PC-9 (cell line): Measurements from ENCODE around the gene RFC2. TPM values are rescaled to one million over a fixed set of nuclear protein-coding genes. Genes with fewer than 3 reads are reported as not detected.

ENCODE experiments used
- BruUV-seq: library from RNA; stranded (reverse); fragments of 400-500 nt; replicated peaks from 2 replicates; lab custom pipeline; 2021; lab: Mats Ljungman, UMichigan
- CTCF ChIA-PET: fragments of 300-600 bp; sonication (Branson Sonifier 250); formaldehyde crosslinking; loops from one replicate; lab custom pipeline; 2022; ENCODE audit warnings: antibody characterized with exemption; lab: Charles Lee
- POLR2A ChIA-PET: fragments of 300-600 bp; sonication (Branson Sonifier 250); formaldehyde crosslinking; loops from one replicate; lab custom pipeline; 2022; ENCODE audit warnings: antibody characterized with exemption; ENCODE audit not compliant: unreplicated experiment; lab: Charles Lee
- DNase-seq, 2 experiments: peaks; one replicate each; pipeline versions ENCODE4 v3.0.0 to v3.0.0-alpha.2; 2015 to 2022; ENCODE audit warnings: mixed read lengths in 1 of 2
- H2AFZ ChIP-seq: fragments of 200-600 bp; sonication (generic); 2 replicates; pipeline ENCODE4 v1.8.1; 2017; ENCODE audit warnings: antibody characterized with exemption
- H3F3A ChIP-seq: fragments of 200-600 bp; sonication (generic); 2 replicates; pipeline ENCODE4 v1.8.1; 2017; ENCODE audit warnings: antibody characterized with exemption, mild to moderate bottlenecking, low read depth; ENCODE audit not compliant: insufficient read depth
- H3K27ac ChIP-seq: fragments of 200-600 bp; sonication (generic); 2 replicates; pipeline ENCODE4 v1.6.1; 2016; ENCODE audit warnings: mixed run types
- H3K27me3 ChIP-seq: fragments of 200-600 bp; sonication (generic); 2 replicates; pipeline ENCODE4 v1.6.1; 2016; ENCODE audit warnings: low read depth, mixed run types; ENCODE audit not compliant: insufficient read depth
- H3K36me3 ChIP-seq: fragments of 200-600 bp; sonication (generic); 2 replicates; pipeline ENCODE4 v1.6.1; 2016; ENCODE audit warnings: low read depth, mixed run types
- H3K4me1 ChIP-seq: fragments of 200-600 bp; sonication (generic); replicated peaks from 2 replicates; pipeline ENCODE4 v1.6.1; 2016; ENCODE audit warnings: mixed run types; ENCODE audit not compliant: insufficient read depth
- H3K4me2 ChIP-seq: fragments of 200-600 bp; sonication (generic); 2 replicates; pipeline ENCODE4 v1.6.1; 2017; ENCODE audit warnings: mixed run types
- H3K4me3 ChIP-seq: fragments of 200-600 bp; sonication (generic); 2 replicates; pipeline ENCODE4 v1.6.1; 2016; ENCODE audit warnings: mixed run types
- H3K79me2 ChIP-seq: fragments of 200-600 bp; sonication (generic); 2 replicates; pipeline ENCODE4 v1.6.1; 2017; ENCODE audit warnings: low read depth, mixed run types
- H3K9me2 ChIP-seq: fragments of 200-600 bp; sonication (generic); 2 replicates; pipeline ENCODE4 v1.8.1; 2017; ENCODE audit warnings: mild to moderate bottlenecking; ENCODE audit not compliant: insufficient read depth
- H3K9me3 ChIP-seq: fragments of 200-600 bp; sonication (generic); 2 replicates; pipeline ENCODE4 v1.8.1; 2016; ENCODE audit warnings: low read depth; ENCODE audit not compliant: insufficient read depth
- H4K20me1 ChIP-seq: fragments of 200-600 bp; sonication (generic); 2 replicates; pipeline ENCODE4 v1.8.1; 2017; ENCODE audit not compliant: insufficient read depth
- EZH2 ChIP-seq: fragments of 200-600 bp; sonication (generic); IDR thresholded peaks from 2 replicates; pipeline ENCODE4 v1.8.0; 2017; ENCODE audit warnings: antibody characterized with exemption, low read depth
- intact Hi-C: fragments of 100-400 bp; cut with micrococcal nuclease; formaldehyde crosslinking; loops from one replicate; pipeline ENCODE4 v1.10.0; 2022; ENCODE audit not compliant: unreplicated experiment
- total RNA-seq: library from RNA; stranded (reverse); gene quantifications from 2 replicates; pipeline ENCODE4 v1.2.3, GENCODE V29; 2021
- TF ChIP-seq, protein P1 (sequence below): fragments of 200-600 bp; sonication (generic); conservative IDR thresholded peaks from 2 replicates; pipeline ENCODE4 v1.6.1; 2017; ENCODE audit warnings: mixed run types, antibody characterized with exemption, mild to moderate bottlenecking, moderate library complexity

Gene RFC2
- total RNA-seq, 1 experiment from 2014 or later: 75.7 TPM

DNA sequence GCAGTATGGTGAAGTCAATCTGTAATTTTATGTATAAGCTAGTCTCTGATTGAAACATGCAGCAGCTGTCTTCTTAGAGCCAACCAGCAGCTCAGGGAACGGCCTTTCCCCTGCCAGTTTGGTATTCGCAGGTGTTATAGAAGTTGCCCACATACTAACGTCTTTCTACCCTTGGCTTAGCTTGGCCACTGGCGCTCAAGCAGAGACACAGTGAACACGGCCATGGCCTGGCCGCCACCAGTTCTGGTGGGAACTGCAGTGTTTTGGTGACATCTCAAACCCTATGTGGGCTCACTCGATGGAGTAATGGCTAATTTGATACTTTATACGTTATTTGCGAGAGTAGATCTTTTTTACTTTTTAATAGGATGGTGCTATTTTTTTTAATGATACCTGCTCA is 63.0 kb downstream of the RFC2 start:
- Histone ChIP-seq H3K27ac (no peak overlapping the region), H3K36me3 (peaks cover 48% of the 10 kb centered on the region), H4K20me1 (peaks cover 61% of the 10 kb centered on the region), H3K9me2 (no peaks in the 10 kb centered on the region), H3K4me1 (no peaks in the 10 kb centered on the region), H3K9me3 (no peaks in the 10 kb centered on the region), H3K79me2 (peaks cover 56% of the 10 kb centered on the region), H3K4me3 (no peak overlapping the region), H2AFZ (no peak overlapping the region), H3K4me2 (no peak overlapping the region), H3F3A (peaks cover 41% of the 10 kb centered on the region), H3K27me3 (no peaks in the 10 kb centered on the region)
- CTCF ChIA-PET: no interaction called here
- intact Hi-C loops: no loop called here
- no TSS peak for BruUV-seq
- no peak for DNase-seq
- POLR2A ChIA-PET: no interaction called here
- TF ChIP-seq, protein P1, sequence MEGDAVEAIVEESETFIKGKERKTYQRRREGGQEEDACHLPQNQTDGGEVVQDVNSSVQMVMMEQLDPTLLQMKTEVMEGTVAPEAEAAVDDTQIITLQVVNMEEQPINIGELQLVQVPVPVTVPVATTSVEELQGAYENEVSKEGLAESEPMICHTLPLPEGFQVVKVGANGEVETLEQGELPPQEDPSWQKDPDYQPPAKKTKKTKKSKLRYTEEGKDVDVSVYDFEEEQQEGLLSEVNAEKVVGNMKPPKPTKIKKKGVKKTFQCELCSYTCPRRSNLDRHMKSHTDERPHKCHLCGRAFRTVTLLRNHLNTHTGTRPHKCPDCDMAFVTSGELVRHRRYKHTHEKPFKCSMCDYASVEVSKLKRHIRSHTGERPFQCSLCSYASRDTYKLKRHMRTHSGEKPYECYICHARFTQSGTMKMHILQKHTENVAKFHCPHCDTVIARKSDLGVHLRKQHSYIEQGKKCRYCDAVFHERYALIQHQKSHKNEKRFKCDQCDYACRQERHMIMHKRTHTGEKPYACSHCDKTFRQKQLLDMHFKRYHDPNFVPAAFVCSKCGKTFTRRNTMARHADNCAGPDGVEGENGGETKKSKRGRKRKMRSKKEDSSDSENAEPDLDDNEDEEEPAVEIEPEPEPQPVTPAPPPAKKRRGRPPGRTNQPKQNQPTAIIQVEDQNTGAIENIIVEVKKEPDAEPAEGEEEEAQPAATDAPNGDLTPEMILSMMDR: no peak
- TF ChIP-seq EZH2: no peak

DNA sequence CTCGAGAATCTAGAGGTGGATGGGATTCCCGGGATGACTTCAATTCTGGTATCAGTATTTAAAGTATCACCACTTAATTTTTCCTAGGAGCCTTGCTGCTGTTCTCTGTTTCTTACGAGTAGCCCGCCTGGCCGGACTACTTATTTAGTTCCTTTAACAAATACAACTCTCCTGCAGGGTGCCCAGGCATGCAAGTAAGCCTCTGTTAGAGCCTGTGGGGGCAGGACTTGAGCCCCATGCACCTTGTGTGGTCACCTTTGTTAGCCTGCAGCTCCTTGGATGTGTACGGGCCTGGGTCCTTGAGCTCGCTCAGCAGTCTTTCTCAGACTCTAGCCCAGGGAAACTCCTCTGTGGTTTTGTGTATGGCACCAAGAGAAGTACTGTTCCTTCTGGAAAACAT is 63.9 kb downstream of the RFC2 start:
- intact Hi-C loops: no loop called here
- no peak overlapping the region for H2AFZ ChIP-seq
- no TSS peak for BruUV-seq
- no peaks in the 10 kb centered on the region for H3K9me2 ChIP-seq
- TF ChIP-seq, protein P1: no peak
- no peak for TF ChIP-seq EZH2
- H3K9me3 ChIP-seq: no peaks in the 10 kb centered on the region
- peaks cover 65% of the 10 kb centered on the region for H3K79me2 ChIP-seq
- ChIA-PET POLR2A (no interaction called here), CTCF (interaction anchor here (1.0 kb wide), 1 partner anchor 16 kb away, joined by 3 read pairs; no protein-coding TSS in a partner anchor)
- H3K36me3 ChIP-seq: peaks cover 56% of the 10 kb centered on the region
- no peak overlapping the region for H3K4me2 ChIP-seq
- peaks cover 71% of the 10 kb centered on the region for H4K20me1 ChIP-seq
- no peaks in the 10 kb centered on the region for H3K4me1 ChIP-seq
- peaks cover 43% of the 10 kb centered on the region for H3F3A ChIP-seq
- H3K27ac ChIP-seq: no peak overlapping the region
- H3K4me3 ChIP-seq: no peak overlapping the region
- H3K27me3 ChIP-seq: no peaks in the 10 kb centered on the region
- DNase-seq: no peak

DNA sequence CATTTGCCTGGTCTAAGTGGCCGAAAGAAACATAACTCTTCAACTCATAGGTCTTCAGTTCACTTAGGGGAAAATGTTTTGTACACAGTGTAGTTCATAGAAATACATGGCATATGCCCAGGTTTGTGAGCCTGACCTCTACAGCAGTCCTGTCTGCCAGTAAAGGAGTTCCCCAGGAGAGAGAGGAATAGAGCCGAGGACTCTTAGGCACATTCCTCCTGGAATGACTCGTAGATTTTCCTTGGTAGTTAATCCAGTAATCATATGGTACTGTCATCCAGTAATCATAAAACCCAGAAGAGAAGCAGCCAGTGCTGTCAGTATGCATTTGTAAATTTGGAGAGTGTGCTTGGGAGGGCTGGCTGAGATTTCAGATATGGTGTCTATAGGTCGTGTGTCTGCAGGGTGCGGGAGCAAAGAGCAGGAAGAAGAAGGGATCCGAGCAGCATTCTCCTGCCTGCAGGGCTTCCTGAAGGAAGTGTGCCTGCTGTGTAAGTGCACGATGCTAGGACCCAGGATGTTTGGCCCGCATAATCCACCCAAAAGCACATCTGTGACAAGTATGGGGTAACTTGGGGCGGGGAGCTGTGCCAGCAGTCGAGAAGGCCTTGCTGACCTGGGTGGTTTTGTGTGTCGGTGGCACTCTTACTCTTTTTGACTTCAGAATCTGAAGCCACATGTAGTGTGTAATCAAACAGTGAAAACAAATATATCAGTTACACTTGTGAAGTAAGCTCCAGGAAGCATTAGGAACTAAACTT is 66.1 kb downstream of the RFC2 start:
- no TSS peak for BruUV-seq
- H3K27me3 ChIP-seq: no peaks in the 10 kb centered on the region
- H2AFZ ChIP-seq: no peak overlapping the region
- no peaks in the 10 kb centered on the region for H3K9me2 ChIP-seq
- H3K27ac ChIP-seq: no peak overlapping the region
- H3K4me3 ChIP-seq: no peak overlapping the region
- peaks cover 55% of the 10 kb centered on the region for H3K36me3 ChIP-seq
- peaks cover 82% of the 10 kb centered on the region for H4K20me1 ChIP-seq
- H3K79me2 ChIP-seq: peaks cover 87% of the 10 kb centered on the region
- POLR2A ChIA-PET: no interaction called here
- DNase-seq: no peak
- TF ChIP-seq, protein P1: no peak
- TF ChIP-seq EZH2: no peak
- peaks cover 41% of the 10 kb centered on the region for H3F3A ChIP-seq
- peaks cover 9% of the 10 kb centered on the region for H3K4me1 ChIP-seq
- CTCF ChIA-PET: no interaction called here
- intact Hi-C loops: no loop called here
- H3K9me3 ChIP-seq: no peaks in the 10 kb centered on the region
- no peak overlapping the region for H3K4me2 ChIP-seq
